Activated T-helper 2 cell treated with anti-CD3 and anti-CD28 coated beads, Interferon-gamma antibody, Interleukin-2, Interleukin-4, amounts not matched to agents 10 μg/mL and 5 μg/mL and 100 μg/mL, durations not matched to agents 14 hours and 24 hours and 36 hours (primary cell): ENCODE results near the gene PRSS21. TPM values are rescaled to one million over a fixed set of nuclear protein-coding genes. Genes with fewer than 3 reads are reported as not detected.

Experiments used
- DNase-seq: peaks from one replicate; pipeline ENCODE4 v3.0.0; 2021; ENCODE audit warnings: low spot score
- H3K27ac Mint-ChIP-seq: one replicate; pipeline ENCODE4 v1.8.0; 2021; ENCODE audit warnings: mixed read lengths
- H3K27me3 Mint-ChIP-seq: one replicate; pipeline ENCODE4 v1.8.0; 2021; ENCODE audit warnings: low read depth, mixed read lengths
- H3K36me3 Mint-ChIP-seq: one replicate; pipeline ENCODE4 v1.8.0; 2021; ENCODE audit warnings: low read depth, mixed read lengths
- H3K4me1 Mint-ChIP-seq: one replicate; pipeline ENCODE4 v1.8.0; 2021; ENCODE audit warnings: low read depth, mixed read lengths
- H3K4me3 Mint-ChIP-seq: one replicate; pipeline ENCODE4 v1.8.0; 2021; ENCODE audit warnings: low read depth, mild to moderate bottlenecking, moderate library complexity, mixed read lengths
- H3K9me3 Mint-ChIP-seq: one replicate; pipeline ENCODE4 v1.8.0; 2021; ENCODE audit warnings: mixed read lengths
- intact Hi-C: fragments of 100-400 bp; cut with micrococcal nuclease; formaldehyde crosslinking; loops from one replicate; pipeline ENCODE4 v1.15.1; 2023
- total RNA-seq: library from RNA; stranded (reverse); gene quantifications from 2 replicates; pipeline ENCODE4 v1.2.3, GENCODE V29; 2022

PRSS21 gene
- total RNA-seq, 1 donor from 2014 or later = 11.5 TPM

- Mint-ChIP-seq H3K4me3 (peak overlapping the region; percentile 91), H3K36me3 (no peaks in the 10 kb centered on the region), H3K27ac (peak overlapping the region; percentile 90), H3K27me3 (no peaks in the 10 kb centered on the region), H3K4me1 (peaks cover 10% of the 10 kb centered on the region), H3K9me3 (no peaks in the 10 kb centered on the region)
- DNase-seq = no peak
- intact Hi-C loops = loop anchor here (10.0 kb wide), 1 partner anchor 113 kb away; the partner anchor contains the start of gene SRRM2
Observed at GRCh38 chr16:2867661-2867986, 50.6 kb downstream of the PRSS21 start.

DNA sequence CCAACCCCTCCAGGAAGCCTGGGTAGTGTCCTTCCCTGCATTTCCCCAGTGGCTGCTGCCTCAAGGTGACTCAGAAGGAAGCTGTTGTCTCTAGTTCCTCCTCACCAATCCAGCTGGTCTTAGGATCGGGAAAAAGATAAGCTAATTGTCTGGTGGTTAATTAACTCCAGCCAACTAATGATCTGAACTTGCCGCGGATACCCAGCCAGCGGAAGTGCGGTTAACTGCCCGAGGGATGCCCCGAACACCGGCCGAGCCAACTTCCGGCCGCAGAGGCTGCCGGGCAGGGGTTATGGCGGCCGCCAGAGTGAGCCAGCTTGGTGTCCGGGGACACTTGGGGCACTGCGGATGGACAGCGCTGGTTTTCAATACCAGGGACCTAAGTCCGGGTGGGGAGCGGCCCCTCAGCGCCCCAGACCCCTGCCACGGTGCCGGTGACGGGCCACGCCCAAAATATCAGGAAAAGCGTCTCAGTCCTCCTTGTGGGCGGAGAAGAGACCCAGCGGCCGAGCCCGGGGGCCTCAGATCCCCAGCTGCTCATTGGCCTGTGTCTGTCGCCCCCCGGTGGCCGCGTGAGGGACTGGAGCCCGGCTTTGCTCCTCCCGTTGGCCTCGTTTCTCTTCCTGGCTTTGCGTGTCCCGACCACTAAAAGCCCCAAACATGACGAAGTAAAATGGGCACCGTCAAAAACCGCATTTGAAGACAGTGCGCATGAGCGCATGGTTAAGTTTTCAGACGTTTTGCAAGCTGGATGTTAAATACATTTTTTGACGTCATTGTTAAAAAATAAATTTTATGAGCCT, 51.2 kb downstream of the PRSS21 start:
- Mint-ChIP-seq H3K4me1 (peaks cover 10% of the 10 kb centered on the region), H3K27me3 (no peaks in the 10 kb centered on the region), H3K27ac (peak overlapping the region; percentile 90), H3K4me3 (peak overlapping the region; percentile 91), H3K36me3 (no peaks in the 10 kb centered on the region), H3K9me3 (no peaks in the 10 kb centered on the region)
- DNase-seq = peak; percentile 90
- intact Hi-C loops = loop anchor here (1.0 to 10.0 kb wide), 2 partner anchors 29 to 113 kb away; partner anchors contain the start of gene SRRM2

Other genes with a start within 250 kb of the PRSS21 start
- 65.5 and 68.5 TPM in 2 replicates for gene KCTD5, start 134.7 kb upstream of the PRSS21 start, total RNA-seq
- 1.8 and 2.1 TPM in 2 replicates for gene PRSS27, start 97.0 kb upstream of the PRSS21 start, total RNA-seq
- 694 and 701 TPM in 2 replicates for gene SRRM2, start 64.6 kb upstream of the PRSS21 start, total RNA-seq
- 242 and 252 TPM in 2 replicates for gene ELOB, start 40.0 kb upstream of the PRSS21 start, total RNA-seq
- not detected in 2 replicates for gene PRSS33, start 29.7 kb upstream of the PRSS21 start, total RNA-seq
- not detected in 2 replicates for gene PRSS41, start 18.8 kb upstream of the PRSS21 start, total RNA-seq
- 7.7 and 8.6 TPM in 2 replicates for gene ZG16B, start 13.1 kb downstream of the PRSS21 start, total RNA-seq
- gene PRSS22, start 40.9 kb downstream of the PRSS21 start, total RNA-seq = not detected in 2 replicates
- gene FLYWCH2, start 66.0 kb downstream of the PRSS21 start, total RNA-seq = 21.0 and 23.6 TPM in 2 replicates
- 65.4 and 67.4 TPM in 2 replicates for gene FLYWCH1, start 94.7 kb downstream of the PRSS21 start, total RNA-seq
- 0.09 TPM in 1 of 2 replicates, not detected in the other for gene KREMEN2, start 147.0 kb downstream of the PRSS21 start, total RNA-seq
- 46.9 and 49.9 TPM in 2 replicates for gene PAQR4, start 152.1 kb downstream of the PRSS21 start, total RNA-seq
- 102 and 106 TPM in 2 replicates for gene PKMYT1, start 163.2 kb downstream of the PRSS21 start, total RNA-seq
- 0.11 and 0.14 TPM in 2 replicates for gene CLDN9, start 195.7 kb downstream of the PRSS21 start, total RNA-seq
- not detected in 2 replicates for gene CLDN6, start 200.9 kb downstream of the PRSS21 start, total RNA-seq
- gene TNFRSF12A, start 203.1 kb downstream of the PRSS21 start, total RNA-seq = 9.6 and 11.6 TPM in 2 replicates
- 29.9 and 30.3 TPM in 2 replicates for gene HCFC1R1, start 206.7 kb downstream of the PRSS21 start, total RNA-seq
- gene THOC6, start 206.8 kb downstream of the PRSS21 start, total RNA-seq = 59.0 and 59.1 TPM in 2 replicates
- gene BICDL2, start 219.7 kb downstream of the PRSS21 start, total RNA-seq = 0.71 and 0.84 TPM in 2 replicates
- gene MMP25, start 229.3 kb downstream of the PRSS21 start, total RNA-seq = 7.7 TPM in 2 replicates
- gene IL32, start 248.4 kb downstream of the PRSS21 start, total RNA-seq = 773 and 798 TPM in 2 replicates